Islet precursor cell (in vitro differentiated cells): ENCODE data around the gene TSPAN16.
"Not testable (repeated sequence)": the region's sequence is repeated elsewhere in the genome, so short reads cannot be mapped to it uniquely, and the experiment has no call there.

ENCODE experiments used
- DNase-seq: peaks from one replicate; pipeline ENCODE4 v3.0.0-alpha.2; 2018

TSPAN16 gene

DNA sequence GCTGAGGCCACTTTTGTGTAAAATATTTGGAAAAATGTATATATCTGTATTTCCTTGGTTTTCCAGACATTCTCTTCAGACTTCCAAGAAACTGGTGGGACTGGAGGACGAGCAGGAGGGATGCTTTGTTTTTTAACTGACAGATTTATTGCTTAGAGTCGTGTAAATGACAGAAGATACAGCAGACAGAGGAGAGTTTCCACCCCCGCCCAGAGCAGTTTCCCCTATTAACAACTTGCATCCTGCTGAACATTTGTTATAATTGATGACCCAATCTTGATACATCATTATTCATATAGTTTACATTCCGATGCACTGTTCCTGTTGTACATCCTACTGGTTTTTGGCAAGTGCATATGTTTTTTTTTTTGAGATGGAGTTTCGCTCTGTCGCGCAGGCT, 26.6 kb upstream of the TSPAN16 start:
- DNase-seq = no peak

DNA sequence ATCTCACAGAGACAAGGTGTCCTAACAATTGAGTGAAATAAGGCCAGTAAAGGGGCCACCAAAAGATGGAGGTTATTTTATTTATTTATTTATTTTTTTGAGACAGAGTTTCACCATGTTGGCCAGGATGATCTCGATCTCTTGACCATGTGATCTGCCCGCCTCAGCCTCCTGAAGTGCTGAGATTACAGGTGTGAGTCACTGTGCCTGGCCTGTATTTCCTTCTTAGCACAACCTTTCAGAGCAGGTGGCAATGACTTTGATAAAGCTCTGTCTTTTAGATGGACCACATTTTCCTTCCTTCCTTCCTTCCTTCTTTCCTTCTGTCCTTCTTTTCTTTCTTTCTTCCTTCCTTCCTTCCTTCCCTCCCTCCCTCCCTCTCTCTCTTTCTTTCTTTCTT, 22.7 kb upstream of the TSPAN16 start:
- DNase-seq = no peak

DNA sequence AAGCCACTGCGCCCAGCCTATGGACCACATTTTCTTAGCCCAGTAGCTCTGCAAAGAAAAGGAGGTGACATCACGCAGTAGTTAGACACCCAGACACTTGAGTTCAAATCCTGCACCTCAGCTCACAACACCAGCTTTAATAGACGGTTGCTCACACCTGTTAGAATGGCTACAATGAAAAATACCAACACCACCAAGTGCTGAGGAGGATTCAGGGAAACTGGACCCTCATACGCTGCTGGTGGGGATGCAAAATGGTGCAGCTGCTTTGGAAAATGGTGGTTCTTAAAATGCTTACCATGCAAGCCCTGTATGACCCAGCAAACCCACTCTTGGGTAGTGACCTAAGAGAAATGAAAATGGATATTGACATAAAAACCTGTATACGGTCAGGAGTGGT, 22.0 kb upstream of the TSPAN16 start:
- DNase-seq = no peak

DNA sequence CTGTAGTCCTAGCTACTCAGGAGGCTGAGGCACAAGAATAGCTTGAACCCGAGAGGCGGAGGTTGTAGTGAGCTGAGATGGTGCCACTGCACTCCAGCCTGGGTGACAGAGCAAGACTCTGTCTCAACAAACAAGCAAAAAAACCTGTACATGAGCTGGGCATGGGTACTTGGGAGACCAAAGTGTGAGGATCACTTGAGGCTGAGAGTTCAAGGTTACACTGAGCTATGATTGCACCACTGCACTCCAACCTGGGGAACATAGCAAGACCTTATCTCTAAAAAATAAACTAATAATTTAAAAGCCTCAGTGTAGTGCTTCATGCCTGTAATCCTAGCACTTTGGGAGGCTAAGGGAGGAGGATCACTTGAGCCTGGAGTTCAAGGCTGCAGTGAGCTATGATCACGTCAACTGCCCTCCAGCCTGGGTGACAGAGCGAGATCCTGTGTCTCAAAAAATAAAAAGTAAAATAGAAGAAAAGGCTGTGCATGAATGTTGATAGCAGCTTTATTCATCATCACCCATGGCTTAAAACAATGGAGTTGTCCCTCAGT, 21.4 kb upstream of the TSPAN16 start:
- DNase-seq = no peak

DNA sequence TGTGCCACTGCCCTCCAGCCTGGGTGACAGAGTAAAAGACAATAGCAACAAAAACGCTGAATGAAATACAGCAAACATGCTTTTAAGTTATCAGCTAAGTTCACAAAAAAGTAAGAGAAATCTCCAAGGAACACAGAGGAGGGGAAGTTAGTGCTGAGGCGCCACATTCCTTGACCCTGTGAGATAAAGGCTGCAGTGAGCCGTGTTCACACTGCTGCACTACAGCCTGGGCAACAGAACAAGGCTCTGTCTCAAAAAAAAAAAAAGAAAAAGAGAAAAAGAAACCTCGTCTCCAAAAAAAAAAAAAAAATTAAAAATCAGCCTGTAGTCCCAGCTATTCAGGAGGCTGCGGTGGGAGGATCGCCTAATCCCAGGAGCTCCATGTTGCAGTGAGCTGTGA, 17.3 kb upstream of the TSPAN16 start:
- no peak for DNase-seq

DNA sequence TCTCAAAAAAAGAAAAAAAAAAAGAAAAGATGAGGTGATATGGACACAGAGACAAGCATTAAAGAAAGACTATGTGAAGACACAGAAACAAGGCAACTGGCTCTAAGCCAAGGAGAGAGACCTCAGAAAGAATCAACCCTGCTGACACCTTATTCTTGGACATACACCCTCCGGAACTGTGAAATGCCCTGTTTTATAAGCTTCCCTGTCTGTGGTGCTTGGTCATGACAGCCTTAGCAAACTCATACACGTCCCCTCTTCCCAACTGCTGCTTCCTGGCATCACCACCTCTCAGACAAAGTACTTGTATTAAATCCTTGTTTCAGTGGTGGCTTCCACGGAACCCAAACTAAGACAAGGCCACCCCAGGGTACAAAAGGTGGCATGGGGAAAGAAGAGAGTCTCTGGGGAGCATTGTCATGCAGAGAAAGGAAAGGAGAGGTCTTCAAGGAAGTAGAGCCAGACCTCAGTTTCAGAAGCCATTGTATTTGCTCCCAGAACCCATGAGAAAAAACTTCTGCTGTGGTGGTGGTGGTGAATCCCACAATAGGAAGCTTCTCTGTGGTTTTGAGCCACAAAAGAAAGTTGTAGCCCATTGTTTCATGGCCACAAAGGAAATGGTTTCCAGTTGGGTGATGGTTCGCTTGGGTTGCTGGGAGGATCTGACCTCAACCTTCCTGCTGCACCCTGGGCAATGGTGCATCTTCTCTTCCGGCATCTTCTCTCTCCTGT, 16.3 kb upstream of the TSPAN16 start:
- DNase-seq = no peak

DNA sequence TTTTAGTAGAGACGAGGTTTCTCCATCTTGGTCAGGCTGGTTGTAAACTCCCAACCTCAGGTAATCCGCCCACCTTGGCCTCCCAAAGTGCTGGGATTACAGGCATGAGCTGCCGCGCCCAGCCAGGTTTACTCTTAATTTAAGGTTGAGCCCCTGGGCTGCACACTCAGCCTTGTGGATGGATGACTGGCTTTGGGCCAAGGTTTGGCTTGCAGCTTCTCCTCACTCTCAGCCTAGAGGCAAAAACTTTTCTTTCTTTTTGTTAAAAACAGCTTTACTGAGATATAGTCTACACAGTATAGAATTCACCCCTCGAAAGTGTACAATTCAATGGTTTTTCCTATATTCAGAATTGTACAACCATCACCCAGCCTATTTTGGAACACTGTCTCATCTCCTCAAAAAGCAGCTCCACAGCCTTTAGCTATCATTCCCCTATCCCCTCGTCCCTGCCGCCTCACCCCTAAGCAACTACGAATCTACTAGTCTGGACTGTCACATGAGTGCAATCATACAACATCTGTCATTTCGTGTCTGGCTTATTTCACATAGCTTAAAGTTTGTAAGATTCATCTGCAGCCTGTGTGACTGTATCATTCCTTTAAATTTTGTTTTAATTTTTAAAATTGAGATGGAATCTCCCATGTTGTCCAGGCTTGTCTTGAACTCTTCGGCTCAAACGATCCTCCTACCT, 14.5 kb upstream of the TSPAN16 start:
- DNase-seq = no peak

DNA sequence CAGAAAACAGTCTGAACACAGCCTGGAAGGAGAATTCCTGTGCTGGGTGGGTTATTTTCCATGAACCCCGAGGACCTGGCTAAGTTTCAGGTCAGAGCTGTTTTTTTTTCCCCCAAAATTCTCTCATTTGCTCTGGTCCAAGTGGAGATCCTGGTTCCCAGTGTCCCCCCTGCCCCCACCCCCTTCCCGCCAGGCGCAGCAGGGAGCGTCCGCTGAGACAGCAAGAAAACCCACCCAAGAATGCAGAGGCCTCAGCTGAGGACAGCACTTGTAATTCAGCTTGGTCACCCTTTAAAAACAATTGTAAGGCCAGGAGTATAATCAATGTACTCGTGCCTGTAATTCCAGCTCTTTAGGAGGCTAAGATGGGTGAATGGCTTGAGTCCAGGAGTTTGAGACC, 11.4 kb upstream of the TSPAN16 start:
- no peak for DNase-seq

DNA sequence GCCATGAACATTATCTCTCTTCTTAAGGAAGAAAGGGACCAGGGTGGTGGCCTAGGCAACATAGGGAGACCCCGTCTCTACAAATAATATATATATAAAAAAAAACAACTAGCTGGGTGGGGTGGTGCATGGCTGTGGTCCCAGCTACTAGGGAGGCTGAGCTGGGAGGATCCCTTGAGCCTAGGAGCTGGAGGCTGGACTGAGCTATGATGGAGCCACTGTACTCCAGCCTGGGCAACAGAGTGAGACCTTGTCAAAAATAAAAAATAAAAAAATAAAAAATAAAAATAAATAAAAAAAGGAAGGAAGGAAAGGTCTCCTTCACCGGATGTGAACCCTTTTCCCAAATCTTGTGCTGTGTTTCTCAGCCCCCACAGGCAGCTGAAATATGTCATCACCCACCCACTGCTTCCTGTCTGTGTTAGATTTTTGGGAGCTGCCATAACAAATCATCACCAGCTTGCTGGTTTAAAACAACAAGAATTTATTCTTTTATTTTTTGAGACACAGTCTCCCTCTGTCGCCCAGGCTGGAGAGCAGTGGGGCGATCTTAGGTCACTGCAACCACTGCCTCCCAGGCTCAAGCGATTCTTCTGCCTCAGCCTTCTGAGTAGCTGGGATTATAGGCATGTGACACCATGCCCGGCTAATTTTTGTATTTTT, 9.5 kb upstream of the TSPAN16 start:
- DNase-seq = no peak

DNA sequence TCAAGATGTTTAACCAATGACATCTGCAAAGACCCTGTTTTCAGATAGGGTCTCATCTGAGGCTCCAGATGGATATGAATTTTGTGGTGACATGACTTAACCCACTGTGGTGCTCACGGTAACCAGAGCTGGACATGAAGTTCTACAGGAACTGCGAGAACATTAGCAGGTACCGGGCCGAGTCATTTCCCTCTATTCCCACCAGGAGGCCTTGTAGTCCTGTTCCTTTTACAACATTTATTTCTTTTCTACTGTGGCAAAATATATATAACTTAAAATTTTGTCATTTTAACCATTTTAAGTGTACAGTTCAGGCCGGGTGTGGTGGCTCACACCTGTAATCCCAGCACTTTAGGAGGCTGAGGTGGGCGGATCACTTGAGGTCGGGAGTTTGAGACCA, 7.6 kb upstream of the TSPAN16 start:
- DNase-seq = no peak

DNA sequence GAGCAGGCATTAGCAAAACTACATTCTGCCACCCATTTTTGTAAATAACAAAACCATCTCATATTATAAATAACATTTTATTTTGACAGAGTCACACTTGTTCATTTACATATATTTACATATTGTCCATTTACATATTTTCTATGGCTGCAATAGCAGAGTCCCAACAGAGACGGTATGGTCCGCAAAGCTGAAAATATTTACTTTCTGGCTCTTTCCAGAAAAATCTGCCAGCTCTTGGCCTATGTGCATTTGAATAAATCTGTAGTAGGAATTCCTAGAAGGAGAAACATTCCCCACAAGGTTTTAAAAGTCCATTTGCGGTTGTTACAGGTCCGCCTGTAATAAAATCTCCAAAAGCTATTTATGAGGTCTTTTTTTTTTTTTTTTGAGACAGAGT, 5.7 kb upstream of the TSPAN16 start:
- no peak for DNase-seq

DNA sequence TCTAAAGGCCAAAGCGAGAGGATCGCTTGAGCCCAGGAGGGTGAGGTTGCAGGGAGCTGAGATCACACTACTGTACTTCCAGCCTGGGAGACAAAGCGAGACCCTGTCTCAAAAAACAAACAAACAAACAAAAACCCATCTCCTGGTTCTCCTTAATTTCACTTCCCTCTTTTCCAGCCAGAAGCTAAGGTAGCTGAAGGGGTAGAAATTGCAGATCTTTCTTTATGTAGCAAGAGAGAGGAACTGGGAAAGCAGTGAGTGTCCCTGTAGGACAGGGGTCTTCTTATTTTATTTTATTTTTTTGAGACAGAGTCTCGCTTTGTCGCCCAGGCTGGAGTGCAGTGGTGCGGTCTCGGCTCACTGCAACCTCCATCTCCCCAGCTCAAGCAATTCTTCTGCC, 4.5 kb upstream of the TSPAN16 start:
- DNase-seq = no peak

DNA sequence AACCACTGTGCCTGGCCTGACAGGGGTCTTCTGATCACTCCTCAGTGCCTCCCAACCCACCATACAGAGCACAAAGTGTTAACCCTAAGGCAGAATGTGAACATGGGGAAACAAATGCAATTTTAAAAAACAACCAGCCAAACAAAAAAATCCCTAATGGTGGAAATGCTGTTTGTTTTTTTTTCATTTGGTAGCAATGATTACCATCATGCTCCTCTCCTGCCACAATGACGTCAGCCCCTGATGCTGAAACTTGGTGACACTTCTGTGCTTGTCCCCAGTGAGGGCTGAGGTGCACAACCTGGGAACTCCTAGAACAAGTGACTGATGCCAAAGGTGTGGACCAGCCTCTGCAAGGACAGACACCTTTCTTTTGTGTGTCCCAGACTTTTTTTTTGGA, 4.0 kb upstream of the TSPAN16 start:
- DNase-seq = no peak

DNA sequence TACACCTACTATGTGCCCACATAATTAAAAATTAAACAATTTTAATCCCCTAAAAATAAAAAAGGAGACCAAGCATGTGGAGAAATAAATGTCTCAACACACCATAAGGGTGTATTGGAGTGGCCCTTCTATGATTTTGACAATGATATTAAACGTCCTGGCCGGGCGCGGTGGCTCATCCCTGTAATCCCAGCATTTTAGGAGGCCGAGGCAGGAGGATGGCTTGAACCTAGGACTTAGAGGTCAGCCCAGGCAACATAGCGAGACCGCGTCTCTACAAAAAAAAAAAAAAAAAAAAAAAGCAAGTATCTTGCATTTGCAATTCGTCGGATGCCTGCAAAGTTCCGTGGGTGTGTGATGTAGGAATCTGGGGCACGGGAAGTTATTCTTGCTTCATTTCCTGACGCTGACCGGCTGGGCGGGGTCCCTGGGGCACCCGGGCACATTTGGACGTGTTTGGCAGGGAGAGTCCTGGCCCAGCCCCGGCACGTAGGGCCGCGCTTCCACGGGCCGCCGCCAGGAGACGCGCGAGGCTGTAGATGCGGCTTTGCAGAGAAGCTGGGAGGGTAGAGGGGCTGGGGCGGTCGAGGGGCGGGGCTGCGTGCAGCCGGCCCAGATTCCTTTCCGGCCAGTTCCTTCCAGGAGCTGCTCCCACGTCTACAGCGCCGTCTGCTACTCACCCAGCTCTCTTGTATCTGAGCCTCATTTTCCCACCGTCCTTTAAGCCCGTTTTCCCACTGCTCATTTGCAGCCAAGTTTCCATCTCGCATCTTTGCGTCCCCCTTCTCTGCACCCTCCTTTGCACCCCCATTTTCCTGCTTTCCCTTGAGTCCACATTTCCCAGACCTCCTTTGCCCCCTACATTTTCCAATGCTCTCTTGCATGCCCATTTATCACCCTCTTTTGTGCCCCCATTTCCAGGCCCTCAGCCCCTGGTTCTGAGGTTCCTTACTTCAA, 2.2 kb upstream of the TSPAN16 start:
- DNase-seq = peak; percentile 98

DNA sequence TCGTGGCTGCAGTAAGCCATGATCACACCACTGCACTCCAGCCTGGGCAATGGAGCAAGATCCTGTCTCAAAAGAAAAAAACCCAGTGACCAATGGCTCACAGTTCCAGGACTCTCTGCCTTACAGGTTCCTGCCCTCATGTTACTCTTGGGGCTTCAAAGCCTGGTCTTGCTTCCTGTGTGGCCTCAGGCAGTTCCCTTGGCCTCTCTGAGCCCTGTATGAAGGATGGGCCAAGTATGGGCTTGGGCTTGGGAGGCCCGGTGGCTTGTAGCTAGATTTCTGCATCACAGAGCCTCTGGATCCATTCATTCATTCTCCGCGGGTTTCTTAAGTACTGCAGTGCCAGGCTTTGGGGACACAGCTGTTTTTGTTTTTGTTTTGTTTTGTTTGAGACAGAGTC, 780 bp upstream of the TSPAN16 start:
- no peak for DNase-seq

DNA sequence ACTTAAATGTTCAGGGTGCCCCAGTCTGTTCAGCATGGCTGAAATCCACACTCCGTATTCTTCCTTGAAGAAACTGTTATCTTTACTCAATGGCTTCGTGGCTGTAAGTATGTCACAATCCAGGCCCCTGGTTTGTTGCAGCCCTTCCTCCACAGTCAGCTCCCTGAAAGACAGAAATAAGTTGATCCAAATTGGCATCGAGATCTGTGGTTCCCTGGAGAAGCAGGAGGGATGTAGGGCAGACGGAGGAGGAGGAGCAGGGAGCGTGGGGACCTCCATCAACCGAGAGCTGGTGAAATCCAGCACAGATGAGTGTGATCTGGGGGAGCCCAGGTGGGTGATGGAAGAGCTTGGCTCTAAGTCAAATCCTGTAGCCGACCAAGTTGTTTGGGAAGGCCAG, 304 bp downstream of the TSPAN16 start:
- DNase-seq = no peak

DNA sequence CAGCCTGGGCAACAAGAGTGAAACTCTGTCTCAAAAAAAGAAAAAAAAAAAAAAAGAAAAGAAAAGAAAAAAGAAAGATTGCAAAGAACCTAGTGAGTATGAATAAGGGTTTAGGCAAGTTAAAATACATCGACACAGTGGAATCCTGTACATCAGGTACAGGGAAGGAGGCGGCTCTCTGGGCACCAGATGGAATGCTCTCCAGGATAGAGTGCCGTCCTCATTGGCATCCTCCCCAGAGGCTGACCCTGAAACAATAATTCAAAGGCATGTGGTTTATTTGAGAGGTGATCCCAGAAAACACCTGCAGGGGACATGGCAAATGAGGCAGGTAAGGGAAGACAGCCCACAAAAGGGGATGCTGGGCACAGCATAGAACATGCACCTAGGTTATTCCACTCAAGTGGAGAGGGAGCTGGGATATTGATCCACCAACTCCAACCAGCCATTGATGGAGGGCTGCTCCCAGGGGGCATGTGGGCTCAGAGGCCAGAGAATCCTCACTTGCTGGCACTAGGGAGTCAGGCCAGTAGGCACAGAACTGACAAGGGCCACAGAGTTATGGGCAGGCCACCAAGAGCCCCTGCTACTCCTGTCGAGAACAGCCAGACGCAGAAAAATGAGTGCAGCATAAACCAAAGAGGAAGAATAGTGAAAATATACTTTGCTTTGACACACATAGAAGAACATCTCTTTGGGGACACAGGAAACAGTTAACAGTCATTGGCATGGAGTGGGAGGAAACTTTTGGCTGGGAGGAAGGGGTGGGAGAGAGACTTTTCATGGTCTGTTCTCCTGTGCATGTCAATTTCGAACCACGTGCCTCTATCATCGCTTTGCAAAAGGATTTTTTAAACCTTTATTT, 4.2 kb downstream of the TSPAN16 start:
- no peak for DNase-seq

DNA sequence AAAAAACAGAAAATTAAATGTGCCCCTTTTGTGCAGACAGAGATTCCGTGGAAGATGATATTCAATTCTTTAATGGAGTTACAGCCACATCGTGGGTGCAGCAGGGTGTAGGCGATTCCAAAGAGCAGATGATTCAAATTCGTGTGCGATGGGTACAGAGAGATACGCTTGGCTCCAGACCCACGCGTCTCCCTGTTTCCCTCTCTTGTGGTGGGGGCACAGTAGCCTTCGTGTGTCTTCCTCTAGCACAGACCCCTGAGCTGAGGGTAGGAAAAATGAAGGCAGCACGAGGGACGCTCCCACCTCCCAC, 4.8 kb downstream of the TSPAN16 start:
- no peak for DNase-seq

DNA sequence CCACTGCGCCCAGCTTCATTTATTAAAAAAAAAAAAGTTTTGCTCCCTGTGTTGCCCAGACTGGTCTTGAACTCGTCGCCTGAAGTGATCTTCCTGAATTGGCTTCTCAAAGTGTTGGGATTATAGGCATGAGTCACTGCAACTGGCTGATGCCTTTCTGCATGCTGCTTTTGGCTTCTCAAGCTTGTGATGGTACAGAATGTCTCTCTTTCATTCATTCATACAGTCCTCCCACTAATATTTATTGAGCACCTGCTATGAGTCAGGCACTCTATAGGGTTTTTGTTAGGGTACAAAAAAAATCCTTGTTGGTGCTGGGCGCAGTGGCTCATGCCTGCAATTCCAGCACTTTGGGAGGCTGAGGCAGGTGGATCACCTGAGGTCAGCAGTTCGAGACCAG, 9.0 kb downstream of the TSPAN16 start:
- DNase-seq = no peak

DNA sequence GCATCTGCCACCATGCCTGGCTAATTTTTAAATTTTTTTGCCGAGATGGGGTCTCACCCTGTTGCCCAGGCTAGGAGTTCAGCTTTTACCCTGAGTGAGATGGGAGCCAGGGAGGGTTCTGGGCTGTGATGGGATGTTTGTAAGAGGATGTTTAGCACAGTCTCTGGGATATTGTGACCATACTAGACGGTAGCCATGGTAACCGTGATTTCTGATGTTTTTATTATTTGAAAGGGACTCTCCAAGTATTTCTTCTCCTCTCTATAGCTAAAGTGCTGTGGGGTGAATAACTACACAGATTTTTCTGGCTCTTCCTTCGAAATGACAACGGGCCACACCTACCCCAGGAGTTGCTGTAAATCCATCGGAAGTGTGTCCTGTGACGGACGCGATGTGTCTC, 10.4 kb downstream of the TSPAN16 start:
- no peak for DNase-seq

DNA sequence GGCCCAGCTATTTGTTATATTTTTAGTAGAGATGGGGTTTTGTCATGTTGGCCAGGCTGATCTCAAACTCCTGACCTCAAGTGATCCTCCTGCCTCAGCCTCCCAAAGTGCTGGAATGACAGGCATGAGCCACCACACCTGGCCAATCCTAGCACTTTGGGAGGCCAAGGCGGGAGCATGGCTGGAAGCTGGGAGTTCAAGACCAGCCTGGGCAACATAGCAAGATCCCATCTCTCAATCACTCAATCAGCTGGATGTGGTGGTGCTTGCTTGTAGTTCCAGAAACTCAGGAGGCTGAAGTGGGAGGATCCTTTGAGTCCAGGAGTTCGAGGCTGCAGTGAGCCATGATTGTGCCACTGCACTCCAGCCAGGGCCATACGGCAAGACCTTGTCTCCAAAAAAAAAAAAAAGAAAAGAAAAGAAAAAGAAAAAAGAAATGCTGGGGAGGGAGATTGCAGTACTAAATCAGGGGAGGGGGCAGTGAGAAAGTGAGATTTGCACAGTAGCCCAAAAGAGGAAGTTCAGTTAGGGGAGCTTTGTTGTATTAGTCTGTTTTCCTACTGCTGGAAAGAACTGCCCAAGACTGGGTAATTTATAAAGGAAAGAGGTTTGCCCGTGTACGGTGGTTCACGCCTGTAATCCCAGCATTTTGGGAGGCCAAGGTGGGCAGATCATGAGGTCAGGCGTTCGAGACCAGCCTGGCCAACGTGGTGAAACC, 24.5 kb downstream of the TSPAN16 start:
- DNase-seq = not testable (repeated sequence)
